ENCODE data around the gene ABCD3. TPM values are rescaled to one million over a fixed set of nuclear protein-coding genes. Genes with fewer than 3 reads are reported as not detected.
A peak's percentile ranks its signal among the peaks of the same experiment; 100 is the strongest.

Gene ABCD3
- total and polyA plus RNA-seq, 2 of the 8 experiments (the other 6 are each of a cell fraction or from before 2014, with no cell fraction given): 6.6 to 29.4 TPM

DNA sequence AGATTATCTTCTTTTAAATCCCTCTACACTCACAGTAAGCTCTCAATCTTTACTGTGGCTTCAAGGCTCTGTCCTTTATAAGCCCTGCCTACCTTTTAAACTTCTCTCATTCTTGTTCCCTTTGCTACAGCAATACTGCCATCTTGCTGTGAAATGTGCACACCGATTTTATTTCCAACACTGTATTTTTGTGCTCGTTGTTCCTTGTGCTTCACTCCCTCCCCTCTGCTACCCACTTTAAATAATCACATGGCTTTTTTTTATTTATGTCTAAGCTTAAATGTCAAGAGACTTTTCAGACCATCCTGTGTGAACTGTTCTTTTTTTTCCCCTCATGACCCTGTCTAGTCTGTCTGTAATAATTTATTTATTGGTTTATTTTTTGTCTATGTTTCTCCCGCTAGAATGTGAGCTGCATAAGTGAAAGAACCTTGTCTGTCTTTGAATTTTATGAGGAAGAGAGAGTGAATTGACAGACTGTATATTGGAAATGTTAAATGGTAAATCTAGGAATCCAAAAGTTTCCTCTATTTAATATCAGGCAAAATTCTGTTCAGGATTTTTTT is 45.7 kb downstream of the ABCD3 start:
- no peak for FAIRE-seq
- Histone ChIP-seq H4K5ac (ENCODE audit: insufficient read length, low read depth, low read length) (no peak overlapping the region), H3K4me1 (replicated peaks in 1 of 4; ENCODE audit: control insufficient read depth in 3 of 4, insufficient read depth in 4 of 4, low read length in 3 of 4) (no peaks in the 10 kb centered on the region), H2BK120ac (replicated peaks; ENCODE audit: low read depth, low read length) (no peak overlapping the region), H3K23ac (ENCODE audit: insufficient read length) (no peak overlapping the region), H3K27ac (ENCODE audit: low read depth, low read length) (no peak overlapping the region), H3K4me3 (ENCODE audit: extremely low read depth in 1 of 4, insufficient read depth in 2 of 4, low read depth in 3 of 4, low read length in 4 of 4) (no peak overlapping the region), H4K91ac (replicated peaks; ENCODE audit: insufficient read length, low read length) (no peak overlapping the region), H3K9ac (replicated peaks in 1 of 4; ENCODE audit: extremely low read depth in 1 of 4, low read depth in 3 of 4, low read length in 3 of 4) (no peak overlapping the region; a peak in 1 of 7 replicates), H3K27me3 (replicated peaks in 1 of 4; ENCODE audit: control insufficient read depth in 3 of 4, extremely low read depth in 1 of 4, insufficient read depth in 3 of 4, low read length in 3 of 4) (no peaks in the 10 kb centered on the region), H4K20me1 (replicated peaks in 1 of 2; ENCODE audit: control insufficient read depth in 1 of 2, insufficient read depth in 2 of 2, low read length in 2 of 2) (peaks cover 0 to 1% of the 10 kb centered on the region in 2 experiments), H2AK5ac (ENCODE audit: low read depth, low read length) (no peak overlapping the region), H3K79me2 (ENCODE audit: control insufficient read depth in 1 of 2, insufficient read depth in 2 of 2, low read length in 2 of 2) (no peaks in the 10 kb centered on the region), H3K4ac (replicated peaks; ENCODE audit: insufficient read length, low read depth, low read length) (no peak overlapping the region), H3K36me3 (ENCODE audit: control insufficient read depth in 2 of 4, insufficient read depth in 4 of 4, low read length in 3 of 4) (peaks cover 0 to 11% (median 1%) of the 10 kb centered on the region in 4 experiments; a peak in 2 of 8 replicates), H3K4me2 (ENCODE audit: insufficient read depth in 1 of 2, low read depth in 2 of 2, low read length in 2 of 2) (no peak overlapping the region), H3K9me3 (ENCODE audit: insufficient read depth in 2 of 2, low read depth in 1 of 2, low read length in 1 of 2) (no peaks in the 10 kb centered on the region; a peak in 1 of 4 replicates), H2AFZ (ENCODE audit: low read length) (no peak overlapping the region), H3K18ac (ENCODE audit: extremely low read depth, low read length) (no peak overlapping the region), H3K23me2 (ENCODE audit: low read depth, low read length) (no peaks in the 10 kb centered on the region), H2BK12ac (ENCODE audit: low read depth, low read length) (no peak overlapping the region), H2BK5ac (ENCODE audit: low read depth, low read length) (no peak overlapping the region), H2BK15ac (ENCODE audit: low read length) (no peak overlapping the region), H4K8ac (ENCODE audit: extremely low read depth, insufficient read depth, low read length) (no peak overlapping the region), H3K79me1 (ENCODE audit: low read depth, low read length) (no peaks in the 10 kb centered on the region), H2BK20ac (ENCODE audit: low read length) (no peak overlapping the region), H3K56ac (replicated peaks; ENCODE audit: insufficient read length, low read depth, low read length) (no peak overlapping the region), H3K14ac (ENCODE audit: insufficient read length) (no peak overlapping the region)
- WGBS, 2 experiments (ENCODE audit: extremely low coverage in 1 of 2, insufficient coverage in 1 of 2, insufficient read length in 1 of 2, insufficient replicate concordance in 2 of 2, low coverage in 1 of 2, low lambda C conversion rate in 2 of 2, missing lambda C conversion rate in 1 of 2): 78% methylated on average over 3 of the region's 3 CpGs; no CpG with 5 or more reads in 1 of the 2 experiments
- POLR2A ChIA-PET (ENCODE audit: partially characterized antibody): no interaction called here
- DNase-seq (ENCODE audit: low read depth in 1 of 2, low spot score in 2 of 2): no peak
- CTCF ChIA-PET (ENCODE audit: partially characterized antibody): interaction anchor here (0.7 to 4.3 kb wide), 16 partner anchors 9 to 424 kb away, joined by 3 to 29 read pairs (median 3); no protein-coding TSS in a partner anchor
- TF ChIP-seq, protein P1, sequence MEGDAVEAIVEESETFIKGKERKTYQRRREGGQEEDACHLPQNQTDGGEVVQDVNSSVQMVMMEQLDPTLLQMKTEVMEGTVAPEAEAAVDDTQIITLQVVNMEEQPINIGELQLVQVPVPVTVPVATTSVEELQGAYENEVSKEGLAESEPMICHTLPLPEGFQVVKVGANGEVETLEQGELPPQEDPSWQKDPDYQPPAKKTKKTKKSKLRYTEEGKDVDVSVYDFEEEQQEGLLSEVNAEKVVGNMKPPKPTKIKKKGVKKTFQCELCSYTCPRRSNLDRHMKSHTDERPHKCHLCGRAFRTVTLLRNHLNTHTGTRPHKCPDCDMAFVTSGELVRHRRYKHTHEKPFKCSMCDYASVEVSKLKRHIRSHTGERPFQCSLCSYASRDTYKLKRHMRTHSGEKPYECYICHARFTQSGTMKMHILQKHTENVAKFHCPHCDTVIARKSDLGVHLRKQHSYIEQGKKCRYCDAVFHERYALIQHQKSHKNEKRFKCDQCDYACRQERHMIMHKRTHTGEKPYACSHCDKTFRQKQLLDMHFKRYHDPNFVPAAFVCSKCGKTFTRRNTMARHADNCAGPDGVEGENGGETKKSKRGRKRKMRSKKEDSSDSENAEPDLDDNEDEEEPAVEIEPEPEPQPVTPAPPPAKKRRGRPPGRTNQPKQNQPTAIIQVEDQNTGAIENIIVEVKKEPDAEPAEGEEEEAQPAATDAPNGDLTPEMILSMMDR (IDR thresholded peaks at IDR 0.05; ENCODE audit: control extremely low read depth in 1 of 3, insufficient read depth in 1 of 3, low read depth in 1 of 3, low read length in 3 of 3): peak in 2 of 3 experiments; percentile 30 to 43; a peak in 2 of 4 replicates
- peak; percentile 69 to 73 for TF ChIP-seq RAD21 (IDR thresholded peaks at IDR 0.05 in 1 of 2, conservative IDR thresholded peaks at IDR 0.05 in 1 of 2; ENCODE audit: low read depth in 2 of 2, low read length in 2 of 2)
- no peak for TF ChIP-seq SP2 (IDR thresholded peaks at IDR 0.05; ENCODE audit: low read length)
